ENCODE results near the gene ATOH7.
A peak's percentile ranks its signal among the peaks of the same experiment; 100 is the strongest.
"Not testable (repeated sequence)": the region's sequence is repeated elsewhere in the genome, so short reads cannot be mapped to it uniquely, and the experiment has no call there.

The ATOH7 gene

GRCh38 chr10:68231817-68232251 lies at the start of gene ATOH7:
ATOH7 (minus strand) TSS chr10:68232113; CDS start chr10:68231677, 436 bp downstream.
- no peak for TF ChIP-seq CTCF (IDR thresholded peaks at IDR 0.05; ENCODE audit: control insufficient read depth, extremely low read depth, insufficient read depth)
- peak within 1 kb of the TSS; percentile 45 for H3K4me3 ChIP-seq (ENCODE audit: low read depth, low read length)
- no peak for DNase-seq (ENCODE audit: low read depth)

GRCh38 chr10:68280758-68281157 lies 48.8 kb upstream of the ATOH7 start:
- TF ChIP-seq CTCF (IDR thresholded peaks at IDR 0.05; ENCODE audit: control insufficient read depth, extremely low read depth, insufficient read depth): no peak
- no peak for DNase-seq (ENCODE audit: low read depth)
- no peak overlapping the region for H3K4me3 ChIP-seq (ENCODE audit: low read depth, low read length)

- not testable (repeated sequence) for DNase-seq (ENCODE audit: low read depth); H3K4me3 ChIP-seq (ENCODE audit: low read depth, low read length)
These were observed 47.2 kb upstream of the ATOH7 start for GRCh38 chr10:68278906-68279753.

- H3K4me3 ChIP-seq (ENCODE audit: low read depth, low read length); DNase-seq (ENCODE audit: low read depth): not testable (repeated sequence)
These were observed 45.9 kb upstream of the ATOH7 start for GRCh38 chr10:68277814-68278213.

- H3K4me3 ChIP-seq (ENCODE audit: low read depth, low read length): no peak overlapping the region
- DNase-seq (ENCODE audit: low read depth): no peak
- TF ChIP-seq CTCF (IDR thresholded peaks at IDR 0.05; ENCODE audit: control insufficient read depth, extremely low read depth, insufficient read depth): no peak
These were observed 44.3 kb upstream of the ATOH7 start for GRCh38 chr10:68276224-68276623.

- DNase-seq (ENCODE audit: low read depth): no peak
- TF ChIP-seq CTCF (IDR thresholded peaks at IDR 0.05; ENCODE audit: control insufficient read depth, extremely low read depth, insufficient read depth): no peak
- H3K4me3 ChIP-seq (ENCODE audit: low read depth, low read length): no peak overlapping the region
These were observed 43.8 kb upstream of the ATOH7 start for GRCh38 chr10:68275600-68276126.

- no peak for DNase-seq (ENCODE audit: low read depth)
- no peak for TF ChIP-seq CTCF (IDR thresholded peaks at IDR 0.05; ENCODE audit: control insufficient read depth, extremely low read depth, insufficient read depth)
- H3K4me3 ChIP-seq (ENCODE audit: low read depth, low read length): no peak overlapping the region
These were observed 40.9 kb upstream of the ATOH7 start for GRCh38 chr10:68272833-68273232.
